ENCODE data around the gene ZNF66. TPM values are rescaled to one million over a fixed set of nuclear protein-coding genes. Genes with fewer than 3 reads are reported as not detected.

Gene ZNF66
- total RNA-seq, 4 donors from 2014 or later: 6.4 to 10.7 (median 10.1) TPM

GRCh38 chr19:20840371-20840770 lies 64.3 kb downstream of the ZNF66 start:
- Histone ChIP-seq H3K4me3 (no peak overlapping the region), H3K9me3 (peaks cover 59% of the 10 kb centered on the region), H3K27me3 (no peaks in the 10 kb centered on the region), H3K36me3 (no peaks in the 10 kb centered on the region), H3K4me1 (no peaks in the 10 kb centered on the region), H3K27ac (no peak overlapping the region)
- DNase-seq (ENCODE audit: low spot score in 2 of 2): no peak
- TF ChIP-seq POLR2AphosphoS5 (IDR thresholded peaks at IDR 0.05) (no peak), CTCF (IDR thresholded peaks at IDR 0.05) (no peak), POLR2A (IDR thresholded peaks at IDR 0.05) (no peak)
- 92% methylated on average over 3 of the region's 3 CpGs for WGBS

Other genes with a start within 250 kb of the ZNF66 start
- gene ZNF737, start 210.5 kb upstream of the ZNF66 start, total RNA-seq: 10 to 100 TPM; 10.8 to 18.2 (median 12.3) TPM
- 10 to 100 TPM; 14.2 to 24.3 (median 17.1) TPM for gene ZNF626, start 114.7 kb upstream of the ZNF66 start, total RNA-seq
- gene ZNF85, start 146.9 kb downstream of the ZNF66 start, total RNA-seq: 1 to 10 TPM; 3.0 to 7.6 (median 5.2) TPM
- 10 to 100 TPM; 22.0 to 36.0 (median 26.7) TPM for gene ZNF430, start 244.4 kb downstream of the ZNF66 start, total RNA-seq